Chondrocyte (in vitro differentiated cells): ENCODE measurements around the gene HLF. TPM values are rescaled to one million over a fixed set of nuclear protein-coding genes. Genes with fewer than 3 reads are reported as not detected.

Source experiments
- DNase-seq: peaks from one replicate; pipeline ENCODE4 v3.0.0; 2021; ENCODE audit warnings: mixed read lengths, low spot score
- H3K27ac Mint-ChIP-seq: one replicate; pipeline ENCODE4 v1.8.0; 2021; ENCODE audit warnings: mild to moderate bottlenecking, moderate library complexity, mixed read lengths; ENCODE audit not compliant: unreplicated experiment
- H3K27me3 Mint-ChIP-seq: 2 replicates; pipeline ENCODE4 v1.8.0; 2021; ENCODE audit warnings: low read depth, mixed read lengths
- H3K36me3 Mint-ChIP-seq: 2 replicates; pipeline ENCODE4 v1.8.0; 2021; ENCODE audit warnings: low read depth, mixed read lengths
- H3K4me1 Mint-ChIP-seq: 2 replicates; pipeline ENCODE4 v1.8.0; 2021; ENCODE audit warnings: low read depth, mild to moderate bottlenecking, mixed read lengths
- H3K4me3 Mint-ChIP-seq: one replicate; pipeline ENCODE4 v1.8.0; 2021; ENCODE audit warnings: mild to moderate bottlenecking, moderate library complexity, mixed read lengths; ENCODE audit not compliant: unreplicated experiment
- H3K9me3 Mint-ChIP-seq: 2 replicates; pipeline ENCODE4 v1.8.0; 2021; ENCODE audit warnings: low read depth, mixed read lengths
- CTCF ChIP-seq: fragments of 200-600 bp; sonication (generic); IDR thresholded peaks from 2 replicates; pipeline ENCODE4 v1.5.0; 2021; ENCODE audit warnings: antibody characterized with exemption, mild to moderate bottlenecking, moderate library complexity
- total RNA-seq: library from RNA; stranded (reverse); gene quantifications from 3 replicates; pipeline ENCODE4 v1.2.1, GENCODE V29; 2021

HLF gene
- total RNA-seq, 1 donor from 2014 or later: 0.47 TPM

DNA sequence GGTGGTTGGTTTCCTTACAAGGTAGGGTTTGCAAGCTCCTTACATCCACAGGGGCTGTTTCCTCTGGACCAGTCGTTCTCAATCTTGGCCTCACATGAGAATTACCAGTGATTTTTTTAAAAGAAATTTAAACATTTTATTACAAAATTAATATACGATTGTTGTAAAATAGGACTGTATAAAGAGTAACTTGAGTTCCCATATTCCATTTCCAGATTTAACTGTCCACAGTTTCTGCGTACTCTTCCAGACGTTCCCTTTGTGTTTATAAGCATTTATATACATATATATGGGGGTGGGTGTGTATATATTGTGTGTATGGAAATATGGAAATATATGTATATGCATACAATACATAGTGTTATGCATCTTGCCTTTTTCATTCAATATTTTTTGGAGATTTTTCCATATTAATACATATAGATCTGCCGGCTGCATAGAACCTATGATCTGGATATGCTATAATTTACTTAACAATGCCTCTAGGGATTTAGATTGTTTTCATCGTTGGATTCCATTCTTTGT lies 31.5 kb downstream of the HLF start:
- Mint-ChIP-seq H3K4me1 (no peaks in the 10 kb centered on the region), H3K36me3 (no peaks in the 10 kb centered on the region), H3K27ac (no peak overlapping the region), H3K27me3 (peaks cover 15% of the 10 kb centered on the region), H3K9me3 (peaks cover 9% of the 10 kb centered on the region), H3K4me3 (no peak overlapping the region)
- TF ChIP-seq CTCF: peak; percentile 38
- DNase-seq: no peak

DNA sequence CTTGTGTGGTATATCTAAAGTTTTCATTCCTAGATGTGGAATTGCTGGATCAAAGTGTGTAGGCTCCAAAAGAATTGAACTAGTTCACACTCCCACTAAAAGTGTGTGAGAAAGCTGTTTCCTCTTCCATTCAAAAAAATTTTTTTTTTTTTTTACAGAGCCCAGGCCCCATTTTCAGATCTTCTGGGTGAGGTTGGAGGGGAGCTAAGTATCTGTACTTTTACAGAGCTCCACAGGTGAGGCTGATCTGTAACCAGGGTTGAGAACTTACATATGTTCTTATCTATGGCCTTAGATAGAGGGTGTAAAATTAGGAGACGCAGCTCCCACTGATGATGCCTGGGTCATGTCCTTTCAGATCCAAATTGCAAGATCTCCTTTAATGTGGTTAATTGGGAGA lies 31.9 kb downstream of the HLF start:
- H3K4me3 Mint-ChIP-seq: no peak overlapping the region
- DNase-seq: no peak

GRCh38 chr17:55298111-55298730 lies 33.5 kb downstream of the HLF start:
- no peak for DNase-seq
- no peak overlapping the region for H3K4me3 Mint-ChIP-seq
- H3K27ac Mint-ChIP-seq: no peak overlapping the region
- H3K27me3 Mint-ChIP-seq: peaks cover 14% of the 10 kb centered on the region
- no peaks in the 10 kb centered on the region for H3K9me3 Mint-ChIP-seq
- TF ChIP-seq CTCF: no peak
- H3K36me3 Mint-ChIP-seq: no peaks in the 10 kb centered on the region
- H3K4me1 Mint-ChIP-seq: no peaks in the 10 kb centered on the region

More for the DNA sequence above, 31.9 kb downstream of the HLF start:
- Mint-ChIP-seq H3K27me3 (peaks cover 15% of the 10 kb centered on the region), H3K36me3 (no peaks in the 10 kb centered on the region), H3K27ac (no peak overlapping the region), H3K9me3 (peaks cover 5% of the 10 kb centered on the region), H3K4me1 (no peaks in the 10 kb centered on the region)
- no peak for TF ChIP-seq CTCF

GRCh38 chr17:55299162-55299838 lies 34.5 kb downstream of the HLF start:
- DNase-seq: no peak
- no peak for TF ChIP-seq CTCF
- Mint-ChIP-seq H3K4me3 (no peak overlapping the region), H3K36me3 (no peaks in the 10 kb centered on the region), H3K27ac (no peak overlapping the region), H3K9me3 (no peaks in the 10 kb centered on the region), H3K4me1 (no peaks in the 10 kb centered on the region), H3K27me3 (peaks cover 12% of the 10 kb centered on the region)

DNA sequence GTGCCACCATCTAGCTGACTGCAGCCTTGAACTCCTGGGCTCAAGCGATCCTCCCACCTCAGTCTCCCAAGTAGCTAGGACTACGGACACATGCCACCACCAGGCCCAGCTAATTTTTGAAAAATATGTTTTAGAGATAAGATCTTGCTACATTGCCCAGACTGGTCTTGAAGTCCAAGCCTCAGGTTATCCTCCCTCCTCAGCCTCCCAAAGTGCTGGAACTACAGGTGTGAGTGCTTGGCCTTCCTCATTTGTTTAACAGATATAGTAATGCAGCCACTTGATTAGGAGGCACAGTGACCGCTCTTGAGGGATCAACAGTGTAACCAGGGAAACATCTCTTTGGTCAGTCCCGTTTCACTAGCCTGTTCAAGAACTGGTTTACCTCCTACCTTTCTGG lies 35.1 kb downstream of the HLF start:
- Mint-ChIP-seq H3K4me1 (no peaks in the 10 kb centered on the region), H3K27me3 (peaks cover 12% of the 10 kb centered on the region), H3K4me3 (no peak overlapping the region), H3K9me3 (no peaks in the 10 kb centered on the region), H3K36me3 (no peaks in the 10 kb centered on the region), H3K27ac (no peak overlapping the region)
- no peak for DNase-seq
- no peak for TF ChIP-seq CTCF
